ENCODE data around the gene CHST11.

- TF ChIP-seq POLR2A (IDR thresholded peaks at IDR 0.05), result no peak
- TF ChIP-seq CTCF (IDR thresholded peaks at IDR 0.05), result no peak
Observed at GRCh38 chr12:104707194-104707593, 250.4 kb downstream of the CHST11 start.

Data from ovary (tissue), 3 donors.